ENCODE results near the gene TAB2. TPM values are rescaled to one million over a fixed set of nuclear protein-coding genes. Genes with fewer than 3 reads are reported as not detected.

TAB2 gene, protein sequence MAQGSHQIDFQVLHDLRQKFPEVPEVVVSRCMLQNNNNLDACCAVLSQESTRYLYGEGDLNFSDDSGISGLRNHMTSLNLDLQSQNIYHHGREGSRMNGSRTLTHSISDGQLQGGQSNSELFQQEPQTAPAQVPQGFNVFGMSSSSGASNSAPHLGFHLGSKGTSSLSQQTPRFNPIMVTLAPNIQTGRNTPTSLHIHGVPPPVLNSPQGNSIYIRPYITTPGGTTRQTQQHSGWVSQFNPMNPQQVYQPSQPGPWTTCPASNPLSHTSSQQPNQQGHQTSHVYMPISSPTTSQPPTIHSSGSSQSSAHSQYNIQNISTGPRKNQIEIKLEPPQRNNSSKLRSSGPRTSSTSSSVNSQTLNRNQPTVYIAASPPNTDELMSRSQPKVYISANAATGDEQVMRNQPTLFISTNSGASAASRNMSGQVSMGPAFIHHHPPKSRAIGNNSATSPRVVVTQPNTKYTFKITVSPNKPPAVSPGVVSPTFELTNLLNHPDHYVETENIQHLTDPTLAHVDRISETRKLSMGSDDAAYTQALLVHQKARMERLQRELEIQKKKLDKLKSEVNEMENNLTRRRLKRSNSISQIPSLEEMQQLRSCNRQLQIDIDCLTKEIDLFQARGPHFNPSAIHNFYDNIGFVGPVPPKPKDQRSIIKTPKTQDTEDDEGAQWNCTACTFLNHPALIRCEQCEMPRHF
- polyA plus RNA-seq (2013, experiment 1 of 2; ENCODE audit: insufficient read length) = 57.4 TPM
- 62.2 TPM for polyA plus RNA-seq (2013, experiment 2 of 2; ENCODE audit: insufficient read length)

DNA sequence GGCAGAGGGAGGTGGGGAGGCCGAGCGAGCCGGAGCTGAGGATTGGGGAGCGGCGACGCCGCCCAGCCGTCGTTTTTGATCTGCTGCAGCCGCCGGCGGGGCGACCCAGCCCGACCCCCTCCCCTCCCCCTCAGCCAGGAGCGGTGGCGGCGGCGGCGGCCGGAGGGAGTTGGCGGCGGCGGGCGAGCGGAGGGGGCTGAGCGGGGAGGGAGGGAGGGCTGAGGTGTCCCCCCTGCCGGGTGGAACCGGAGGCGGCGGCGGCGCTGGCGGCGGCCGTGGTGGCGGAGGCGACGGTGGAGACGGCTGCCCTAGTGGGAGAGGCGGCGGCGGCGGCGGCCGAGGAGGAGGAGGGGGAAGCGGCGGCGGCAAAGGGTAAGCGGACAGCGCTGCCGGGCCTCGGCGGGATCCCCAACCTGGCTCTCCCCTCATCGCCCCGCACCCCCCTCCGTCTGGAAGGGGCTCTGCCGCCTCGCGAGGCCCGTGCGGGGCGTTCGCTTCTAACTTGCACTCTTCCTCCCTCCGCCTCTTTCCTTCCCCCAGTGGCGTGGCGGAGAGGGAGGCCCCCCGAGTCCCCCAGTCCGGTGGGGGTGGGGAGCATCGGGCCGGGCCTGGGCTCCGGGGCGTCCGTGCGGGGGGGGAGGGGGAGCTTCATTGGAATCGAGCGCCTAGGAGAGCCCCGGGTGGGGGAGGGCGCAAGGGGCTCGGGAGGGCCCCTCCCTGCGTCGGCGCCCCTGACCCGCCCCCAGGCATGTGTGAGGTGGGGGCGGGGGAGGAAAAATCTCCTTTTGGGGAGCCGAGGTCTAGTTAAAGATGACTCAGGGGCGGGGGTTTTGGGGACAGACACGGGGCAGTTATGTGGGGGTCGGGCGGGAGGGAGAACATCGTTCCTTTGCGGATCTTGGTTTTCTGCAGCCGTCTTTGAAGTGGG lies at the start of gene TAB2:
Gene TAB2, plus strand, starts transcription at position 69 of the 928 bp plus-strand sequence. CDS start 52,286 bp downstream, outside the sequence.
- peak; percentile 28 for DNase-seq

DNA sequence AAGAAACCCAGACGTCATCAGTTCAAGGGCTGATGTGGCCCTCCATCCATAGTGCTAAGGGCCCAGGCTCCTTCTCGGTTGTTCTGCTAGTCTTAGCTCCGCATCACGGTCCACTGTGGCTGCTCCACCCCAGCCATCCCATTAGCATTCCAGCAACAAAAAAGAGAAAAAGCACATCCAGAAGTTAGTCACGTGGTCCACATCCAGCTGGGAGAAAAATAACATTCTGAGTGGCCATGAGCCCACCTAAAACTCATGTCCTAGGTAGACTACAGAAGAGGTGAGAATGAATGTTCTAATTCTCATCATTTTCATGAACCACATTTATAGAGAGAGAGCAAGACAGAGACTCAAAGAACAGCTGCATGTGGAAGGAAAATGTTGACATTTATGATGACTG lies 49.4 kb upstream of the TAB2 start:
- DNase-seq = no peak

DNA sequence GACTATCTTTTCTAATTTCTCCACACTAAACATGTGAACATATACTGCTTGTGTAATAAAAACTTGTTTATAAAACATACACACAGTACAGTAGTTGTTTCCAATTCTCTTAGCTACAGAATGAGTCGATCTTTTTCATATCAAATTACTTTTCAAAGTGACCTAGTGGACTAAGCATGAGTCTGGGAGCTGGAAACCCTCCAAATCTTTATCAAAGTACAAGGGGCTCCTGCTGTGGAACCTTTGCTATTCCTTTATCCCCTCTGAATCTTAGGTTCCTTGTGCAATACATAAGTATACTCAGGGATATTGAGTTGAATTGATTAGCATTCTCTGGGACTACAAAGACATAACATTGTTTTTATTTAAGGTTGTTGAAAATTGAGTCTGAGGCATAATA lies 48.7 kb upstream of the TAB2 start:
- no peak for DNase-seq

DNA sequence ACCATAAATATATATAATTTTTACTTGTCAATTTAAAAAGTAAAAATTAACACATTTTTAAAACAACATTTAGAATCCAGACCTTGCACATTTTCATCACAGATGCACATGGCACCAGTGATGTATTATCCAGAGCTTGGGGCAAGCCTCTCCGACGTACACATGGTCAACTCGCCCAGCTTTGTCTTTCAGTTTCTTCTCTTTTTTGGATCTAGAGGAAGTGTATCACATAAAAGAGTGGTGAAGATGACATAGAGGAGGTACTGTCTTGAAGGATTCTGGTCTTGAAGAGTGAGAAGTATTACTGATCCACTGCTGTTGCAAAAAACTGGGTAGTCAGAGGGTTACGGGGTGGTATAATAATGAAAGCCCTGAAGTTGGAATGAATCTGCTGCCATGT lies 46.9 kb upstream of the TAB2 start:
- no peak for DNase-seq

DNA sequence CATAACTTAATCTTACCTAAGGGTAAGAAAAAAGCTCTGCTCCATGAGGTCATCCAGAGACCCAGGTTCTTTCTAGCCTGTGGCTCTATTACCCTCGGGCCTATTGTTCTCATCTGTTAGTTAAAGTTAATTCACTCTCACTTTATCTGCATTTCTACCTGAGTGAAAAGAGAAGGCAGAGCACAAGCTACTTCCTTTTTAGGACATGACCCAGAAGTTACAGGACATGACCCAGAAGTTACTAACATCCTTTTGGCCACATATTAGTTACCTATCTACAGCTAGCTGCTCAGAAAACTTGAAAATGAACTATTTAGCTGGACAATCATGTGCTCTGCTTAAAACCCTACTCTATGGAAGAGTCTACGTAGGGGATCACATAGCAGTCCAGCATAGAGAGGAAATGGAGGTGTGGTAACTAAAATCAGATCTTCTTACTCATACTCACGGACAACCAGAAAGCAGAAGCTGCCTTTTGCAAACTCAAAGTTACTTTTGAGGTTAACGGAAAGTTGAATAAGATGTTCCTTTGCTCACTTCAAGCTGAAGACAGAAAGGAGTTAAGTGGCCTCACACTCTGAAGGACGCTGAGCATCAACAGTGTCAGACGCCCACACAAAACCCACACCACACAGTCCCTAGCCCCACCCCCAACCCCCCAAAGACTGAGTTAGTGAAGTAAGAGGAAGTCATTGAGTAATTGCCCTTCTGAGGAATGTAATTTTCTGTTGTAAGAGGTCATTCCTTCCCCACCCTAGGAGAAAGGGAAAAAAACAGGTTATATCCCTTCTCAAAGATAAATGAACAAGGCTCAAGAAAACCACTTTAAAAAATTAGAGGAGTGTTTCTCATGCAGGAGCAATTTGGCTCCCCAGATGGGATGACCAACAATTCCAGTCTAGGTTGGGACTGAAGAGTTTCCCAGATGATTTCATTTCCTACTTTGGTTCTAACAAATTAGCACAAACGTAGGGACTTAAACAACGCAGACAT lies 45.9 kb upstream of the TAB2 start:
- no peak for DNase-seq

DNA sequence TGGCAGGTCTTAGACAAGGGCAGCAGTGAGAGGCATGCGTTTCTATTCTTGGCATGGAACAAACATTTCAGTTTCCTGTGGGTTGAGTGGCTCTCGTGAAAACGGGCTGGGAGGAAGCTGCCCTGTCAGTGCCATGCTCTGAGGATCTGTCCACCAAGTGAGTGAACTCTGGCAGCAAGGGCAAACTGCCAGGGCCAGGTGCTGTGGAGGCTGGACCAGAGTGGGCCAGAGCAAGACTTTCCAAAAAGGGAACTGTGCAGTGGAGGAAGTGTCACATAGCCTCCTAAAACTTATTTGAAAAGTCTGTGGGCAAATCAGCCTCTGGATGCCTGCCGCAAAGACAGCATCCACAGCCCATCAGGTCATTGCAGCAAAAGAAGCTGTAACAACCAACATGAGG lies 44.2 kb upstream of the TAB2 start:
- no peak for DNase-seq

DNA sequence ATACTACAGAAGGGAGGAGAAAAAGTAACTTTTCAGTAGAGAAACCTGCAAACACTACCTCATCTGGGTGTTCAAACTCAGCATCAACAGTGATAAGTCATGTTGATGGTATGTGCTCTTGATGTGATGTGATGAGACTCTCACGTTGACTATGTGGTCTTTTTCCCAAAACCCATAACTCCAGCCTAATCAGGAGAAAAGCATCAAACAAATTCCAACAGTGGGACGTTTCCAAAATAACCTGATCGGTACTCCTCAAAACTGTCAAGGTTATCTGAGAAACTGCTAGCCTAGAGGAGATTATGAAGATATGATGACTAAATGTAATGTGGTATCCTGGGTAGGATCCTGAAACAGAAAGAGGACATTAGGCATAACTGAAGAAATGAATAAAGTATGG lies 41.9 kb upstream of the TAB2 start:
- DNase-seq = no peak

DNA sequence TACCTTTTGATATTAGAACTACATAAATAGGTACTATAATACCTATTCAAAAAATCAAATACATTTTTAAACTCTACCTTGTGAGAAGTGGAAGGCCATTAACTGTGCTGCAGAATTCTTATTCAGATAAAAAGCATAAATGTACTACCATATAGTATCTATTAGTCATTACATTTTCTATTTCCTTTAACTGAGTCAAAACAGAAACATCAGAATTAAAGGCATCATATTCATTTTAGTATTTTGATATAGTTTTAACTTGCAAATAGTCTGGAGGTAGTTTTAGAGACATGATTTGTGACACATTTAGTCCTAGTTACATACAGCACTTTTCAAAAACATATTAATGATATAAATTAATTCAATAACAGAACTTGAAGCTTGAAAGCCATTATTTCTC lies 39.9 kb upstream of the TAB2 start:
- no peak for DNase-seq

DNA sequence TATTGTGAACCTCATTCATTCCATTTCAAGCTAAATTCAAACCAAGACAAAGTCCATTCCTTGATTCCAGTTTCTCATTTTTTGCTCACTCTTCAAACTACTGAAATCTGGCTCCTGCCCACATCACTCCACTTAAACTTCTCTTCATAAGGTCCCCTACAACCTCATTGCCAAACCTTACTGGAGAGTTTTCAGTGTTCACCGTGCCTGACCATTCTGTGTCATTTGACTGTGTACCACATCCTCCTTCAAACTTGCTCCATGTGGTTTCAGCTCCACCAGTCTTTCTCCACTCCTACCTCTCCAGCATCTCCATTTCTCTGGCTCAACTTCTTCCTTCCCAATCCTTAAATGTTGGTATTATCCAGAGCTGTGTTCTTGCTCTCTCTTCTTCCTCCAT lies 38.5 kb upstream of the TAB2 start:
- no peak for DNase-seq

DNA sequence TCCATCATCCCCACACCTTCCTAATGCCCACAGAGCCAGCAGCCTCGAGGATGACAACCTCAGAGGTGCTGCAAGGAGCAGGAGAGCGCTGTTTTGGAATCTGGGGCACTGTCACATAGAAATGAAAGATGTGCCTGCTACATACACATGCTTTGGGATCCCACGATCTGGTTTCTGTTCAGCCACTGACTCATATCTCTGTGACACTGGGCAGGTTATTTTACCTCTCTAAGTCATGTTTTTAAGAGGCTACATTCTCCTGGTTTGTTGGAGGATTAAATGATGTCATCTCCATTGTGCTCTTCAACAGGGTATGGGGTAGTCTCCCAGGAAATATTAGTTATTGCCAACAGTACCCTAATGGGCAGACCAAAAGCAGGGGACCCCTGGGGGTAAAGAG lies 32.6 kb upstream of the TAB2 start:
- no peak for DNase-seq

DNA sequence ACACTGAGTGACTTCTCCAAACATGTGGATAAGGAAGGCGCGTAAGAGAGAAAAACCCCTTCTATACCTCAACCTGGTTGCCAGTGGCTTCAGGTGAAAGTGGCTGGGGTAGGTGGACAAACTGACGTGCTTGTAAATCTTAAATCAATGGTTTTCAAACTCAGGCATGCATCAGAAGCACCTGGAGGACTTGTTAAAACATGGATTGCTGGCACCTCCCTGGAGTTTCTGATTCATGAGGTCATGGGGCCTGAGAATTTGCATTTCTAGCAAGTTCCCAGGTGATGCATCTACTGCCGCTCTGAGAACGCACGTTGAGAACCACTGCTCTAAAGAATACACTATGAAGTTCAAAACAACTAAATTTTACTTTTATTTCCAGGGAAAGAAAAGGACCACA lies 31.9 kb upstream of the TAB2 start:
- DNase-seq = no peak

DNA sequence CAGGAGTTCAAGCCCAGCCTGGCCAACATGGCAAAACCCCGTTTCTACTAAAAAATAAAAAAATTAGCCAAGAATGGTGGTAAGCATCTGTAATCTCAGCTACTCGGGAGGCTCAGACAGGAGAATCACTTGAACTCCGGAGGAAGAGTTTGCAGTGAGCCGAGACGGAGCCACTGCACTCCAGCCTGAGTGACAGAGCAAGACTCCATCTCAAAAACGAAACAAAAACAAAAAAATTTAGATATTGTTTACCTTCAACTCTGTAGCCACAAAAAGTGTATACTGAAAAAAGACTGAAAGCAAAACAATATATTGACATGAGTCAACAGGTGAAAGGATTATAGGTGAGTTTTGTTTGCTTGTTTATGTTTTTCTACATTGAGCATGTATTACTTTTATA lies 30.6 kb upstream of the TAB2 start:
- DNase-seq = no peak

DNA sequence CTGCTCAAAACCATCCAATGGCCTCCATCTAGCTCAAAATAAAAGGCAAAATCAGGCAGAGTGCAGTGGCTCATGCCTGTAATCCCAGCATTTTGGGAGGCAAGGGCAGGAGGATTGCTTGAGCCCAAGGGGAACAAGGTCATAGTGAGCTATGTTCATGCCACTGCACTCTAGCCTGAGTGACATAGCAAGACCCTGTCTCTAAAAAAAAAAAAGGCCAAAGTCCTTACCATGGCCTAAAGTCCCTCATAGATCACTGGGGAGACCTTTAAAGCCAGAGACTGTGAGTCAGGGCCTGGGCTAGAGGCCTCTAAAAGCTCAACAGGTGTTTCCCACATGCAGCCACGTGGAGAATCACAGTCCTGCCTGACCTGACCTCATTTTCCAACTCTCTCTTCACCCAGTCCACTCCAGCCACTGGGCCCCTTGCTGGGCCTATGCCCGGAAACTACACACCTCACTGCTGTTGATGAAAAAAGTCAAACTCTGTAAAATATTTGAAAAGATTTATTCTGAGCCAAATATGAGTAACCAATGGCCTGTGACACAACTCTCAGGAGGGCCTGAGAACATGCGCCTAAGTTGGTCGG lies 28.2 kb upstream of the TAB2 start:
- DNase-seq = no peak

DNA sequence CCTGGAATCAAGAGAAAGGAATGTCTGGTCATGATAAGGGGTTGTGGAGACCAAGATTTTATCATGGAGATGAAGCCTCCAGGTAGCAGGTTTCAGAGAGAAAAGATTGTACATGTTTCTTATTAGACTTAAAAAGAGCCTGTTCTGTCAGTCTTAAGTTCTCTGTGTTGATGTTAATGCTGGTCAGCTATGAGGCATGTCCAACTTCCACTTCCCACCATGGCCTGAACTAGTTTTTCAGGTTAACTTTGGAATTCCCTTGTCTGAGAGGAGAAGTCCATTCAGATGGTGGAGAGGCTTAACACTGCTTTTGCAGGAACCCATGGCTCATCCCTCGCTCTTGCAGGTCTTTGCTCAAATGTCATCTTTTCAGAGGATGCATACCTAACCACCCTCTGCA lies 27.5 kb upstream of the TAB2 start:
- no peak for DNase-seq

DNA sequence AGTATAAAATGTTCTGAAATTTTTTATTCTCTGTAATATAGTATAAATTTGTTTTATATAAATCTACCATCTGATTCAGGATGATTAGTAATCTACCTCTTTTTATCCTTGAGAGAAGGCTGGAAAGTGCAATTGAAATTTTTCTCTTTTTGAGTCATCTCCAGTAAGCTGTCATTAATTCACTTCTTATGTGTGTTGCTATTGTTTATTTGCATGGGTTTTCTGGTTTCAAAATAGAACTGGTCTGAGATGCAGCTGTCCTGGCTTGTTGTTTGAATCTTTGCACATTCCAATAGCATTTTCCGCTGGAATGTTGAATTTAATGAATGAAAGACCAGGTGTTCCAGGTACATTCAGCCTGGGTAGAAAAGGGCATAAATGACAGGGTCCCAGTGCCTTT lies 24.3 kb upstream of the TAB2 start:
- no peak for DNase-seq

DNA sequence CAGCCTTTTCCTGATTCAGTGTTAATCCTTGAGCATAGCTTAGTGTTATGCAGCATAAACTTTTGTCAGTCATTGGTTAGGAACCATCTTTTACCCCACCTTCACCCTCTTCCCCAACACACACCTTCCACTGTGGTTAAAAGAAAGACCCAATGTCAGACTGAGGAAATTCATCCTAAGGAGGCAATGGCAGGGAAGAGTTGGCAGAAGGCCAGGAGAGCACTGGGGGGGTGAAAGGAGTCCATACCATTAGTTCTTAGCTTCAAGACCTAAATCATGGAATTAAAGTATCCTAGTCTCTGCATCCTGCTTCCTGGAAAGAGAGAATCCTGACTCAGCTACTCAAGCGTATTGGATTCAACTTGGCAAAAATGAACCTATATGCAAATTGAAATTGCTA lies 16.9 kb upstream of the TAB2 start:
- DNase-seq = no peak

DNA sequence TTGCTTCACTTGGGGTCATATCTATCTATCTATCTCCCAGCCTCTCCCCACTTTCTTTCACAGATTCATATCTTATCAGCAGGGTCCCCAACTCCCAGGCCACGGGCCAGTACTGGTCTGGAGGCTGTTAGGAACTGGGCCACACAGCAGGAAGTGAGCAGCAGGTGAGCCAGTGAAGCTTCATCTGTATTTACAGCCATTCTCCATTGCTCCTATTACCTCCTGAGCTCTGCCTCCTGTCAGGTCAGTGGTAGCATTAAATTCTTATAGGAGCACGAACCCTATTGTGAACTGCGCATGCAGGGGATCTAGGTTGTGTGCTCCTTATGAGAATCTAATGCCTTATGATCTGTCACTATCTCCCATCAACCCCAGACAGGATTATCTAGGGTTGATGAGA lies 14.8 kb upstream of the TAB2 start:
- no peak for DNase-seq

DNA sequence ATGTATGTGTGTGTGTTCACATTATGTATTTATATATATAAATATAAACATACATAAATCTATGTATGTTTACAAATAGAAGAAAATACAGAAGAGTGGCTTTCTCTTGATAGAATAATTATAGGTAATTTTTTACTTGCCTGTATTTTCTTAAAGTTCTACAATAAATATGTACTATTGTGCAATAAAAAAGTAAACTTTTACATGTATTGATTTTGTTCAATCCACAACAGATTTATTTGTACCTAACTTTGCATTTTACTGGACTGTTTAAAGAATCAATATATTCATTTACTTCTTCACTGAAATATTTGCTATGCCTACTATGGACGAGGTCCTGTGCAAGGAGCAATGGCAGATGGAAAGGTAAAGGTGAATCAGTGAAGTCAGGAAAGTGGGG lies 14.0 kb upstream of the TAB2 start:
- DNase-seq = no peak

DNA sequence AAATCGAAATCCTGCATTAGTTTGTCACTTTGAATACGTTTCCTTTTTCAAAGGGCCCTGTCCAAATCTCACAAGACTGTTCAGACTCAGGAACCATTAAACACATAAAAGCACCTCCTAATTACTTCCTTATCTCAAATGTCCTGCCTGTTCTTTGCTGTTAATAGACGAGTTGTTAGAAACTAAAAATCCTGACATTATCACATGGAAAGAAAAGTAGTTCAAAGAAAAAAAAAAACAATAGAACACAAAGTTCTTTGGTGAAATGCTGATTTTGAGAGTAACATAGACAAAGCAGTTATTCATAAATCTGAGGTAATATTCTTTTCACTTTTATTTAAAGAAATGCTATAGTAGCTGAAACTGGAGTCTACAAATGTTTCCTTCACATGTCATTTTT lies 12.1 kb upstream of the TAB2 start:
- DNase-seq = no peak

DNA sequence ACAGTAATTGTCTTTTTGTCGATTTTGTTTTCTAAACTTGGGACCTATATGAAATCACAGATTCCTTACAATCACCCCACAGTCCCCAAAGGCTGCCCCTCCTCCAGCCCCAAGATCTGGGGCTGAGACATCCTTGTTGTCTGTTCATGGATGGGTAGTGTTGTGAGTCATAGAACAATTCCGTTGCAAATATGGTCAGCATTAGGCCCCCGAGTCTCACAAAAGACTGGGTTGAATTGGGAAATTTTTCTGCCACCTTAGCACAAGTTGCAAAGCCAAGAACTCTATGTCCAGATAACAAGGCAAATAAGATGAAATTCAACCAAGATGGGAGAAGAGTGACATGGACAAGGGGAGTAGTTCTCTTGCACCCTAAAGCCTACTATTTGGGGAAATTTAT lies 10.5 kb upstream of the TAB2 start:
- peak; percentile 51 for DNase-seq

DNA sequence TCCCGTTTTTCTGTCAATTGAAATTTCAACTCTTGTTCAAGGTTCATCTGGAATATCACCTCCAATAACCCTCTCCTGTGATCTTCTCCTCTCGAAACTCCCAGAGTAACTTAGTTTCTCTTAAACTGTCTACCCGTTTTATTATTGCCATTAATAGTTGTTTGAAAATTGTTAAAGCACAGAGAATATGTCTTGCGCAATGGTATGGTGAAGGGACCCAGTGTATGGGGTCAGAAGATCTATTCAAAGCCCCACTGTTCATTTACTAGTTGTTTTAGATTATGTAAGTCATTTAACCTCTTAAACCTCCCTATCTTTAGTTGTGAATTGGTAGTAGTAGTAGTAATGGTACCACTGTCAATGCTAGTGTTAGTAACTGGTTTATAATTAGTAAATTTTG lies 6.2 kb upstream of the TAB2 start:
- no peak for DNase-seq

Data from fibroblast of skin of scalp (primary cell).